CD4-positive, alpha-beta T cell (primary cell): ENCODE results near the gene IGFBP6. TPM values are rescaled to one million over a fixed set of nuclear protein-coding genes. Genes with fewer than 3 reads are reported as not detected.

Source experiments
- ATAC-seq: fragments of 200-7000 bp; cut with Tn5 transposase; one replicate; pipeline ENCODE4 v1.10.0; 2022; ENCODE audit warnings: mild to moderate bottlenecking; ENCODE audit not compliant: poor library complexity
- CTCF ChIA-PET: fragments of 350-600 bp; sonication (Branson Sonifier 250); formaldehyde crosslinking; loops from one replicate; lab custom pipeline; 2021; ENCODE audit warnings: antibody characterized with exemption, inconsistent platforms; lab: Charles Lee
- POLR2A ChIA-PET: fragments of 350-600 bp; sonication (Branson Sonifier 250); formaldehyde crosslinking; loops from one replicate; lab custom pipeline; 2021; ENCODE audit warnings: antibody characterized with exemption, inconsistent platforms; lab: Charles Lee
- DNase-seq, 14 experiments: peaks; one replicate each; pipeline ENCODE4 v3.0.0-alpha.2; 2013 to 2020; ENCODE audit warnings: mixed read lengths in 2 of 14
- H3K27ac ChIP-seq, 2 donors: one replicate each; pipeline versions ENCODE4 v1.5.1 to v1.7.0; 2013; ENCODE audit warnings: low read length in 2 of 2, low read depth in 1 of 2, mild to moderate bottlenecking in 1 of 2
- H3K27me3 ChIP-seq, 2 experiments: 1 replicate in 1 of 2; 2 replicates in 1 of 2; pipeline versions ENCODE4 v1.6.1 to v1.7.0; 2013; ENCODE audit warnings: low read length in 2 of 2, control low read depth in 1 of 2, mild to moderate bottlenecking in 1 of 2, moderate library complexity in 1 of 2; ENCODE audit not compliant: insufficient read depth in 2 of 2, control insufficient read depth in 1 of 2
- H3K36me3 ChIP-seq: one replicate; pipeline ENCODE4 v1.6.1; 2013; ENCODE audit warnings: low read length, control low read depth; ENCODE audit not compliant: insufficient read depth
- H3K4me1 ChIP-seq: one replicate; pipeline ENCODE4 v1.6.1; 2013; ENCODE audit warnings: low read length, control low read depth; ENCODE audit not compliant: insufficient read depth
- H3K4me3 ChIP-seq: one replicate; pipeline ENCODE4 v1.5.1; 2013; ENCODE audit warnings: mild to moderate bottlenecking, low read length, moderate library complexity
- H3K9me3 ChIP-seq, 2 experiments: 1 replicate in 1 of 2; 2 replicates in 1 of 2; pipeline versions ENCODE4 v1.6.1 to v1.7.0; 2013; ENCODE audit warnings: low read length in 2 of 2, mild to moderate bottlenecking in 2 of 2, control low read depth in 1 of 2, moderate library complexity in 1 of 2; ENCODE audit not compliant: control insufficient read depth in 1 of 2, insufficient read depth in 1 of 2
- H3K27ac Mint-ChIP-seq: one replicate; pipeline ENCODE4 v1.8.0; 2020; ENCODE audit warnings: mixed read lengths
- H3K27me3 Mint-ChIP-seq: one replicate; pipeline ENCODE4 v1.8.0; 2021; ENCODE audit warnings: mixed read lengths
- H3K36me3 Mint-ChIP-seq: one replicate; pipeline ENCODE4 v1.8.0; 2021; ENCODE audit warnings: low read depth, mixed read lengths
- H3K4me1 Mint-ChIP-seq: one replicate; pipeline ENCODE4 v1.8.0; 2021; ENCODE audit warnings: low read depth, mixed read lengths
- H3K4me3 Mint-ChIP-seq: one replicate; pipeline ENCODE4 v1.8.0; 2020; ENCODE audit warnings: mild to moderate bottlenecking, mixed read lengths
- H3K9me3 Mint-ChIP-seq: one replicate; pipeline ENCODE4 v1.8.0; 2020; ENCODE audit warnings: mixed read lengths
- intact Hi-C, 2 experiments: fragments of 100-400 bp; cut with DNase I in 1 of 2; cut with micrococcal nuclease in 1 of 2; formaldehyde crosslinking; loops; one replicate each; pipeline versions ENCODE4 v1.15.1 to v1.9.0; 2023 to 2025; cut with DNase I, micrococcal nuclease
- total RNA-seq, 174 experiments: library from RNA in 2 of 174; stranded (reverse) in 2 of 174; gene quantifications; one replicate each; pipeline ENCODE4 v1.2.3 and lab custom pipeline; 2021 to 2026
- TF ChIP-seq, protein P1 (sequence below): fragments of 200-600 bp; IDR thresholded peaks from one replicate; pipeline ENCODE4 v1.8.0; 2022; ENCODE audit warnings: antibody characterized with exemption, mild to moderate bottlenecking

The IGFBP6 gene
- total RNA-seq, 2 experiments from 2014 or later, result 0.49 TPM; not detected in 1

GRCh38 chr12:53057816-53058500 lies 39.5 kb upstream of the IGFBP6 start:
- no peak overlapping the region for H3K27ac Mint-ChIP-seq
- H3K9me3 Mint-ChIP-seq, result no peaks in the 10 kb centered on the region
- TF ChIP-seq, protein P1, sequence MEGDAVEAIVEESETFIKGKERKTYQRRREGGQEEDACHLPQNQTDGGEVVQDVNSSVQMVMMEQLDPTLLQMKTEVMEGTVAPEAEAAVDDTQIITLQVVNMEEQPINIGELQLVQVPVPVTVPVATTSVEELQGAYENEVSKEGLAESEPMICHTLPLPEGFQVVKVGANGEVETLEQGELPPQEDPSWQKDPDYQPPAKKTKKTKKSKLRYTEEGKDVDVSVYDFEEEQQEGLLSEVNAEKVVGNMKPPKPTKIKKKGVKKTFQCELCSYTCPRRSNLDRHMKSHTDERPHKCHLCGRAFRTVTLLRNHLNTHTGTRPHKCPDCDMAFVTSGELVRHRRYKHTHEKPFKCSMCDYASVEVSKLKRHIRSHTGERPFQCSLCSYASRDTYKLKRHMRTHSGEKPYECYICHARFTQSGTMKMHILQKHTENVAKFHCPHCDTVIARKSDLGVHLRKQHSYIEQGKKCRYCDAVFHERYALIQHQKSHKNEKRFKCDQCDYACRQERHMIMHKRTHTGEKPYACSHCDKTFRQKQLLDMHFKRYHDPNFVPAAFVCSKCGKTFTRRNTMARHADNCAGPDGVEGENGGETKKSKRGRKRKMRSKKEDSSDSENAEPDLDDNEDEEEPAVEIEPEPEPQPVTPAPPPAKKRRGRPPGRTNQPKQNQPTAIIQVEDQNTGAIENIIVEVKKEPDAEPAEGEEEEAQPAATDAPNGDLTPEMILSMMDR, result no peak
- H3K36me3 Mint-ChIP-seq, result no peaks in the 10 kb centered on the region
- Histone ChIP-seq H3K27ac (no peak overlapping the region), H3K36me3 (no peaks in the 10 kb centered on the region), H3K27me3 (no peaks in the 10 kb centered on the region), H3K9me3 (no peaks in the 10 kb centered on the region), H3K4me3 (no peak overlapping the region), H3K4me1 (peaks cover 20% of the 10 kb centered on the region)
- H3K4me1 Mint-ChIP-seq, result peaks cover 11% of the 10 kb centered on the region
- intact Hi-C loops, result no loop called here
- H3K4me3 Mint-ChIP-seq, result no peak overlapping the region
- POLR2A ChIA-PET, result interaction anchor here (0.8 to 1.4 kb wide), 2 partner anchors 21 to 41 kb away, joined by 3 to 4 read pairs; partner anchors contain the start of gene SPRYD3
- ATAC-seq (no peak), DNase-seq (peak in 1 of 14 experiments; percentile 0)
- CTCF ChIA-PET, result no interaction called here
- no peaks in the 10 kb centered on the region for H3K27me3 Mint-ChIP-seq

DNA sequence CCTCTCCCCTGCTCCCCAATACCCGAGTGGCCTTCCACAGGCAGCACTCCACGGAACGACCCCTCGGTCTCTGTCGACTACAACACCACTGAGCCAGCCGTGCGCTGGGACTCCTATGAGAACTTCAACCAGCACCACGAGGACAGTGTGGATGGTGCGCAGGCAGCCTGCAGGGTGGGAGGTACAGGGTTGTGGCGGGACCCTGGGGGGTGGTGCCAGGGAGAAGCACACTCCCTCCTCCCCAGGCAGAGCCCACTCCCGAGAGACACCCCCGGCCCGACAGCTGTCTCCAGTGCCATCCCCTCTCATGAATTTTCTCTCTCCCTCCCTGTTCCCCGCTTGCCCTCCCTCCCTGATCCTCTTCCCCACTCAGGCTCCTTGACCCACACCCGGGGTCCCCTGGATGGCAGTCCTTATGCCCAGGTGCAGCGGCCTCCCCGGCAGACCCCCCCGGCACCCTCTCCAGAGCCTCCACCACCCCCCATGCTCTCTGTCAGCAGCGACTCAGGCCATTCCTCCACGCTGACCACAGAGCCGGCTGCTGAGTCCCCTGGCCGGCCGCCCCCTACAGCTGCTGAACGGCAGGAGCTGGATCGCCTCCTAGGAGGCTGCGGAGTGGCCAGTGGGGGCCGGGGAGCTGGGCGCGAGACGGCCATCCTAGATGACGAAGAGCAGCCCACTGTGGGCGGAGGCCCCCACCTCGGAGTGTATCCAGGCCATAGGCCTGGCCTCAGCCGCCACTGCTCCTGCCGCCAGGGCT lies 38.6 kb upstream of the IGFBP6 start:
- Histone ChIP-seq H3K27ac (no peak overlapping the region), H3K27me3 (no peaks in the 10 kb centered on the region), H3K9me3 (no peaks in the 10 kb centered on the region), H3K36me3 (peaks cover 4% of the 10 kb centered on the region), H3K4me1 (peaks cover 13% of the 10 kb centered on the region), H3K4me3 (no peak overlapping the region)
- H3K4me1 Mint-ChIP-seq, result peaks cover 6% of the 10 kb centered on the region
- TF ChIP-seq, protein P1, result no peak
- H3K36me3 Mint-ChIP-seq, result peaks cover 5% of the 10 kb centered on the region
- no peak overlapping the region for H3K27ac Mint-ChIP-seq
- no peaks in the 10 kb centered on the region for H3K9me3 Mint-ChIP-seq
- intact Hi-C loops, result no loop called here
- no peak for ATAC-seq
- H3K27me3 Mint-ChIP-seq, result no peaks in the 10 kb centered on the region
- no peak overlapping the region for H3K4me3 Mint-ChIP-seq
- ChIA-PET POLR2A (interaction anchor here (1.4 kb wide), 1 partner anchor 20 kb away, joined by 4 read pairs; the partner anchor contains the start of gene SPRYD3), CTCF (no interaction called here)
- DNase-seq, result no peak

DNA sequence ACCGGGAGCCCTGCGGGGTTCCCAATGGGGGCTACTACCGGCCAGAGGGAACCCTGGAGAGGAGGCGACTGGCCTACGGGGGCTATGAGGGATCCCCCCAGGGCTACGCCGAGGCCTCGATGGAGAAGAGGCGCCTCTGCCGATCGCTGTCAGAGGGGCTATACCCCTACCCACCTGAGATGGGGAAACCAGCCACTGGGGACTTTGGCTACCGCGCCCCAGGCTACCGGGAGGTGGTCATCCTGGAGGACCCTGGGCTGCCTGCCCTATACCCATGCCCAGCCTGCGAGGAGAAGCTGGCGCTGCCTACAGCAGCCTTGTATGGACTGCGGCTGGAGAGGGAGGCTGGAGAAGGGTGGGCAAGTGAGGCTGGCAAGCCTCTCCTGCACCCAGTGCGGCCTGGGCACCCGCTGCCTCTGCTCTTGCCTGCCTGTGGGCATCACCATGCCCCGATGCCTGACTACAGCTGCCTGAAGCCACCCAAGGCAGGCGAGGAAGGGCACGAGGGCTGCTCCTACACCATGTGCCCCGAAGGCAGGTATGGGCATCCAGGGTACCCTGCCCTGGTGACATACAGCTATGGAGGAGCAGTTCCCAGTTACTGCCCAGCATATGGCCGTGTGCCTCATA lies 37.9 kb upstream of the IGFBP6 start:
- TF ChIP-seq, protein P1, result no peak
- ATAC-seq (no peak), DNase-seq (no peak)
- Mint-ChIP-seq H3K4me1 (no peaks in the 10 kb centered on the region), H3K27me3 (no peaks in the 10 kb centered on the region), H3K27ac (no peak overlapping the region), H3K9me3 (no peaks in the 10 kb centered on the region), H3K4me3 (no peak overlapping the region), H3K36me3 (peaks cover 12% of the 10 kb centered on the region)
- Histone ChIP-seq H3K27me3 (no peaks in the 10 kb centered on the region), H3K27ac (no peak overlapping the region), H3K4me1 (peaks cover 7% of the 10 kb centered on the region), H3K4me3 (no peak overlapping the region), H3K36me3 (peaks cover 10% of the 10 kb centered on the region), H3K9me3 (no peaks in the 10 kb centered on the region)
- CTCF ChIA-PET, result no interaction called here
- POLR2A ChIA-PET, result no interaction called here
- intact Hi-C loops, result loop anchor here in 1 of 2 experiments (10.0 kb wide), 1 partner anchor 135 kb away; no protein-coding TSS in a partner anchor
